COR-L47 (cell line): ENCODE results near the gene BORCS6.

Source experiments
- DNase-seq: peaks from one replicate; lab custom pipeline; 2025; lab: John Stamatoyannopoulos, UW

BORCS6 gene

DNA sequence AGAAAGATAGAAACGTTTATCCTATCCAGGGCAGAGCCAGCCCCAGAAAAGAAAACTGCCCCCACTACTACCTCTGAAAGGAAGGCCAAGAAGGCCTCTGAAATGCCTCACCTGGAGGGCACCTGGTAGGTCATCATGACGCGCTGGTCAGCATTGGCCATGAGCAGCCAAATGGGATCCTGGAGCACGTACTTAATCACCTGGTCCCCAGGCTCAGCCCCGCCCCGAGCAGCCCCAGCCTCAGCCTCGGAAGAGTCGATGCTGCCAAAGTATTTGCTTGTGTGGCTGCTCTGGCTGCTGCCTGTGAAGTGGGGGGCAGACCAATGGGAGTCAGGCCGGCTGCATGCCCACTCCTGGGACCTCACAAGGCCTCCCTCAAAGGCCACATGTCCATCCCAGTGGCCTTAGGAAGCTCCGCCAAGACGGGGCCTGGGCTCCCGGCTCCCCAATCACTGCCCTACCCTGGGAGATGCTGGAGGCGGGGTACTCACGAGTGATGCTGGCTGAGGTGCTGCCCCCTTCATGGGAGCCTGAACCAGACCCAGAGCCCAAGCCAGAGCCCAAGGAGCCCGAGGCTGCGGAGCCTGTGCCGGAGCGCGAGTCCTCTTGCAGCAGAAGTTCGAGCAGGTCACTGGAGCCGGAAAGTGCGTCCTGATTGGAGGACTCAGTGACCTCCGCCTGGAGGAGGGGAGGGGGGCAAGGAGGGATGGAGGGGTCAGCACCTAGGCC is 47.7 kb downstream of the BORCS6 start:
- DNase-seq: no peak

DNA sequence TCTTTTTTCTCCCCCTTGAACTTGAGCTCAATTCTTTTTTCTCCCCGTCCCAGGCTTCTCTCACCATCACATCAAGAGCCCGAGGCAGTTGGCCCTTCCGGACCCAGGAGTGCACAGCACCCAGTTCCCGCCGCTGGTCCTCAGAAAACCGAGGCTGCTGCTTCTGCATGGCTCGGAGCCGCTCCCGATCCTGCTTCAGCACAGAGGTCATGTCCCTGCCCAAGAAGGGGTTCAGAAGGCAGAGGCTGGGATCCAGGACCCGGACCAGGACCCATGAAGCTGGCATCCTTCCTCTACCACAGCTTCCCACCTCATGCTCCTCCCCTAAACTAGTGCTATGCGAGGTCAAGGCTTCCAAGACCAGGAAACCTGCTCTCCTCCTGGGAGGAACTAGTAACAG is 48.2 kb downstream of the BORCS6 start:
- DNase-seq: no peak

DNA sequence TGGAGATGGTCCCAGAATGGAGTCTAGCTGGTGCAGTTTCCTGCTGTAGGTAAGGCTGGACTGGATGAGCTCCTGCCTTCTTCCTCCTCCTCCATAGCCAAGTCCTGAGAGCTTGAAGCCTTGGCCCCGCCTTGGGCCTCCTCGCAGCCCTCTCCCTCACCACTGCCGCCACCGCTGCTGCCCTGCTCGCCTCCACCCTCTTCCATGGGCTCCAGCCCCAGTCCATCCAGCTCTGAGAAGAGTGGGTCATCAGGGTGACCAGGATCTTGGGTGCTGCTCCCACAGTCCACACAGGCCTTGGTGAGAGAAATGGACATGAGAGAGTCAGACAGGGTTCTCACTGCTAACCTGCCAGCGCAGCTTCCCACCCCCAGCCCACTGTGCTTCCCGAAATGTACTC is 48.9 kb downstream of the BORCS6 start:
- DNase-seq: no peak

DNA sequence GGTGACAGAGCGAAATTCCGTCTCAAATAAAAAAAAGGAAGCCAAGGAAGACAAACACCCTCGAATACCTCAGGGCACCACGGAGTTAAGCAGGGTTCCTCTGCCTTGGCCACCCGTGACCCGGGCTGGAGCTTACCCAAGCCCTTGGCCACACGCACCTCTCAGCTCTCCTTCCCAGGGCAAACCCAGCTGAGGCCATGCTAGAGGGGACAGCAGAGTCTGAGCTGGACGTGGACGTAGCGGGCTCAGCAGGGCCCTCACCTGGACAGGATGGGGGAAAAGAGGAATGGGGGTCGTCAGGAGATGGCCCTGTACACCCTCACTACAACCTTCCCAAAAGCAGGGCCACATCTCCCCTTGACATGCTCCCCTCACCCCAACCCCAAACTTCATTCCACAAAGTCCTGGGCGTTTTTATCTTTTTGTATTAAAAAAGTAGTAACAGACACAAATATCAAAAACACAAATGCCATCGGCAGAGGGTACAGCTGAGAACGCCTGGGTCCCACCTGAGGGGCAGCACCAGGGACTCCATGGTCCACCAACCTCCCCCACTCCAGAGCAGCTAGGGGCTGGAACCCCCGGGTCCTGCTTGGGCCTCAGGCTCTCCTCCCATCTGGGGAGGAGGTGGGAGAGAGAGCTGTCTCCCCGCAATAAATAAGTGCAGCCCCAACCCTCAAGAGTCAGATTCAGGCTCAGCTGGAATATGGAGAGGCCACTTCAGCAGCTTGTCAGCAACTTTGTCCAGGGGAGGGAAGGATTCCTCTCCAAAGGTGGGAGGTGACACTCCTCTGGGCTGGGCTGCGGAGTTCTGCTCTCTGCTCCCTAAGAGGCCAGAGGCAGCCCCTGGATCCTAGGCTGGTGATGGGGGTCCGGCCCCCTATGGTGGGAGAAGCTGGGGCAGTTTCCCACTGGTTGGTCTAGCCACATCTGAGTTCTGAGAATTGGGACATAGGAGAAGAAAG is 49.6 kb downstream of the BORCS6 start:
- DNase-seq: no peak

DNA sequence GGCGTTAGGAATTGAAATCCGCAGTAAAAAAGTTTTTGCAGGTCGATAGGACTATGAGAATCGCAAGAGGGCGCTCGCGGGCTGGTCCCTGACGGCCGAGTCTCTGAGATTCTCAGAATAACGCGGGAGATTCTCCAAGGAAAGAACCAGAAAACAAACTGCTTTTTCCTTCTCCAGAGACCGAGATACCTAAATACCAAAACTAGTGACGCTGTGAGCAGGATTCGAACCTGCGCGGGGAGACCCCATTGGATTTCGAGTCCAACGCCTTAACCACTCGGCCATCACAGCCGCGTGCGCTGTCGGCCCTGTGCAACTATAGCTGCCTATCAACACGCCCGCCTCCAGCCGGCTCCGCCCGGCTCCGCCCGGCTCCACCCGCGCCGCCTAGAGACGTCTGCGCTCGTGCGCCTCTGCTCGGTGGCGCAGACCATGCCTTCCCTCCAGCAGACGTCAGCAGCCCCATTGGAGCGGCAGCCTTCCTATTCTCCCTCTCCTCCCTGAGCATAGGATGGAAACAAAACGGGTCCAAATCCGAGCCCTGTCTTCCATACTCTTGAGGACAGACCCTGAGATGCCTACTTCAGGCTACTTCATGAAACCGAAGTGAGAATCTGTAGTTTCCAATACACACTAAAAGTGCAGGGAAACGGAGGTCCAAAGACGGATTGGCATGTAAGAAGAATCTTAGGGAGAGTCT is 51.2 kb downstream of the BORCS6 start:
- peak; percentile 85 for DNase-seq

DNA sequence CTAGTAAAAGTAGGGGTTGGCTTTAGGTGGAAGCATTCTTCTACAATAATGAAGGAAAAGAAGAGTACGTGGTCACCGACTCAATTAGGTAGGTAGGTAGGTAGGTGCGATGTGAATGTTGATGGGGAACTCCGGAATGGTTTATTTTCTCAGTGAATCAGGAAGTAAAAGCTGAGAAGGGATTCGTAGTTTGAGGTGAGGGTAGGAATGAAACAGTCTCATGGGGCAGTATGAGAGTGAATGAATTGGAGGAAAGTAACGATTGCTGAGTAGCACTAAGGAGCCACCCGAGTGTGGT is 51.7 kb downstream of the BORCS6 start:
- no peak for DNase-seq
